Neural cell (in vitro differentiated cells): ENCODE results near the gene XIRP1.

ENCODE experiments used
- EP300 ChIP-seq: fragments of 450-650 bp; conservative IDR thresholded peaks from 2 replicates; pipeline ENCODE4 v1.6.1; 2014; ENCODE audit warnings: antibody characterized with exemption, mild to moderate bottlenecking, moderate library complexity; ENCODE audit not compliant: poor library complexity, severe bottlenecking
- POLR2AphosphoS5 ChIP-seq: IDR thresholded peaks from 2 replicates; pipeline ENCODE4 v1.6.1; 2012
- SMC3 ChIP-seq: fragments of 450-650 bp; conservative IDR thresholded peaks from 2 replicates; pipeline ENCODE4 v1.6.1; 2014; ENCODE audit warnings: antibody characterized with exemption, mild to moderate bottlenecking, moderate library complexity; ENCODE audit not compliant: poor library complexity
- TF ChIP-seq, protein P1 (sequence below): fragments of 450-650 bp; IDR thresholded peaks from 2 replicates; pipeline ENCODE4 v1.5.1; 2014; ENCODE audit warnings: antibody characterized with exemption, mild to moderate bottlenecking, moderate library complexity; ENCODE audit not compliant: poor library complexity, severe bottlenecking

DNA sequence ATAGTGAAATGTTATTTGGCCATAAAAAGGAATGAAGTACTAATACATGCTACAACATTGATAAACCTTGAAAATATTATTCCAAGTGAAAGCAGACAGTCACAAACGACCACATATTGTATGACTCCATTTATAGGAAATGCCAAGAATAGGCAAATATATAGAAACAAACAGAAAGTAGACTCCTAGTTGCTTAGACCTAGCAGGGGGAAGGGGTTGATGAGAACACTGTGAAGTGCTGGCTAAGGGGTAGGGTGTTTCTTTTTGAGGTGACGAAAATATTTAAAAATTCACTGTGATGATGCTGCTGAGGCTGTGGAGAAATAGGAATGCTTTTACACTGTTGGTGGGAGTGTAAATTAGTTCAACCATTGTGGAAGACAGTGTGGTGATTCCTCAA is 30.5 kb upstream of the XIRP1 start:
- TF ChIP-seq, protein P1, sequence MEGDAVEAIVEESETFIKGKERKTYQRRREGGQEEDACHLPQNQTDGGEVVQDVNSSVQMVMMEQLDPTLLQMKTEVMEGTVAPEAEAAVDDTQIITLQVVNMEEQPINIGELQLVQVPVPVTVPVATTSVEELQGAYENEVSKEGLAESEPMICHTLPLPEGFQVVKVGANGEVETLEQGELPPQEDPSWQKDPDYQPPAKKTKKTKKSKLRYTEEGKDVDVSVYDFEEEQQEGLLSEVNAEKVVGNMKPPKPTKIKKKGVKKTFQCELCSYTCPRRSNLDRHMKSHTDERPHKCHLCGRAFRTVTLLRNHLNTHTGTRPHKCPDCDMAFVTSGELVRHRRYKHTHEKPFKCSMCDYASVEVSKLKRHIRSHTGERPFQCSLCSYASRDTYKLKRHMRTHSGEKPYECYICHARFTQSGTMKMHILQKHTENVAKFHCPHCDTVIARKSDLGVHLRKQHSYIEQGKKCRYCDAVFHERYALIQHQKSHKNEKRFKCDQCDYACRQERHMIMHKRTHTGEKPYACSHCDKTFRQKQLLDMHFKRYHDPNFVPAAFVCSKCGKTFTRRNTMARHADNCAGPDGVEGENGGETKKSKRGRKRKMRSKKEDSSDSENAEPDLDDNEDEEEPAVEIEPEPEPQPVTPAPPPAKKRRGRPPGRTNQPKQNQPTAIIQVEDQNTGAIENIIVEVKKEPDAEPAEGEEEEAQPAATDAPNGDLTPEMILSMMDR, result no peak
- TF ChIP-seq POLR2AphosphoS5, result no peak
- no peak for TF ChIP-seq SMC3
- TF ChIP-seq EP300, result no peak
